Mucosa of rectum (tissue), 2 donors: ENCODE results near the gene DYNC2I2.

Source experiments
- H3K27ac ChIP-seq, 2 donors: one replicate each; pipeline ENCODE4 v1.7.0; 2013; ENCODE audit warnings: inconsistent platforms in 2 of 2, low read depth in 2 of 2, low read length in 2 of 2
- H3K27me3 ChIP-seq, 2 donors: one replicate each; pipeline ENCODE4 v1.7.0; 2013; ENCODE audit warnings: low read length in 2 of 2; ENCODE audit not compliant: control insufficient read depth in 2 of 2, insufficient read depth in 2 of 2
- H3K36me3 ChIP-seq, 2 donors: one replicate each; pipeline ENCODE4 v1.7.0; 2013; ENCODE audit warnings: low read length in 2 of 2; ENCODE audit not compliant: control insufficient read depth in 2 of 2, insufficient read depth in 2 of 2
- H3K4me1 ChIP-seq, 2 donors: one replicate each; pipeline ENCODE4 v1.7.0; 2013; ENCODE audit warnings: low read length in 2 of 2, mild to moderate bottlenecking in 1 of 2; ENCODE audit not compliant: control insufficient read depth in 2 of 2, insufficient read depth in 2 of 2
- H3K4me3 ChIP-seq, 2 donors: one replicate each; pipeline ENCODE4 v1.7.0; 2013; ENCODE audit warnings: low read length in 2 of 2
- H3K9ac ChIP-seq, 2 donors: one replicate each; pipeline ENCODE4 v1.7.0; 2013; ENCODE audit warnings: low read length in 2 of 2, low read depth in 1 of 2, mild to moderate bottlenecking in 1 of 2
- H3K9me3 ChIP-seq, 2 donors: one replicate each; pipeline ENCODE4 v1.7.0; 2013; ENCODE audit warnings: low read length in 2 of 2; ENCODE audit not compliant: control insufficient read depth in 2 of 2
- donor health status: healthy.
- donor health status: Normal muscosa, but diverticular disease.

DYNC2I2 gene

DNA sequence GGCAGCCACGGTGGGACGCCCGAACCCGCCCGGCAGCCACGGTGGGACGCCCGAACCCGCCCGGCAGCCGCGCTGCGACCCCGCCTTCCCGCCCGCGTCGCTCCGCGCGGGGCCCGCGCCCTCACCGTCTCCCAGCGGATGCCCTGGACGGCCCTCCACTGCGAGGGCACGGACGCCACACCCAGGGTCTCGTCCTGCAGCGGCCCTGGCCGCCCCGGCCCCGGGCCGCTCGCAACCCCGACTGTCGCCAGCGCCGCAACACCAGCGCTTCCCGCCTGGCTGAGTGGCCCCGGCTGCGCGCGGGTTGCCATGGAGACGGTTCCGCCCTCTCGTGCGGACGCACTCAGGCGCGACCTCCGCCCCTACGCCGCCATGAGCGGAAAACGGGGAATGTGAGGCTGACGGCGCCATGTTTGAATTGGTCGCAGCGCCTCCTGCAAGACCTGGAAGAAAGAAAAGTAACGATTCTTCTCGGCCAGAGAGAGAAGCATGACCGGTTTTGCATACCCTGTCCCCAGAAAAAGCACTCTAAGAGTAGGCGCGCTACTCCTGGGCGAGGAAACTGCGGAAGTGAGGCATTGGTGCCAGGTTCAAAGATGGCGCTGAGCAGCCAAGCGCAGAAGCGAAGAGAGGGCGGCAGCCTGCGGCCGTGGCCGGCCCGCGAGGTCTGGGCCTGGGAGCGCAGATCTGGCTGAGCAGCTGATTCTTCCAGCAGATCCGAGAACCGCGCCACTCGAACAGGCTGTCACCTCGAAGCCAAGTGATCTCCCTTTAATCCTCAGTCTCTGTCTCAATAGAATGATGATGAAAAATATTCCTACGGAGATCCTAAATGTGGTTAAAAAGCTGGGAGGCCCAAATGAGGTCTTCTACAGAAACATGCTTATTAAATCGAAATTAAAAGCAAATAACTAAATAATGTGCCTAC, at the start of gene DYNC2I2:
Gene DYNC2I2 (minus strand): TSS at position 432 of the 928 bp plus-strand sequence. CDS start 121 bp downstream, at position 311.
- Histone ChIP-seq H3K27me3 (no peaks in the 10 kb centered on the region), H3K27ac (peak within 1 kb of the TSS; percentile 95 to 99), H3K36me3 (no peaks in the 10 kb centered on the region), H3K9me3 (no peaks in the 10 kb centered on the region), H3K4me3 (peak within 1 kb of the TSS; percentile 79 to 81), H3K9ac (peak within 1 kb of the TSS; percentile 82 to 96), H3K4me1 (no peaks in the 10 kb centered on the region)

DNA sequence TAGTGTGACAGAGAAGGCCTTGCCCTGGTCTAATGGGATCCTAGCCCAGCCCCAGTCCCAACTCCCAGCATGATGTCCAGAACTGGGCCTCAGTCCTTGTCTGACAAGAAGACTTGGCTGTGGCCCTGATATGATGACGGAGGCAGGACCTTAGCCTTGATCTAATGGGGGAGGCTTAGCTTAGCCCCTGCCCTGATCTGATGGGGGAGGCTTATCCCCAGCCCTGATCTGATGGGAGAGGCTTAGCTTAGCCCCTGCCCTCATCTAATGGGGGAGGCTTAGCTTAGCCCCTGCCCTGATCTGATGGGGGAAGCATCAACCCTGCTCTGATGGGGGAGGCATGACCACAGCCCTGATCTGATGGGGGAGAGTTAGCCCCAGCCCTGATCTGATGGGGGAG, 49.4 kb upstream of the DYNC2I2 start:
- H3K9ac ChIP-seq, result no peak overlapping the region
- no peak overlapping the region for H3K27ac ChIP-seq
- H3K4me3 ChIP-seq, result no peak overlapping the region
- no peaks in the 10 kb centered on the region for H3K27me3 ChIP-seq
- H3K36me3 ChIP-seq, result no peaks in the 10 kb centered on the region
- H3K4me1 ChIP-seq, result peaks cover 0 to 6% of the 10 kb centered on the region in 2 donors
- H3K9me3 ChIP-seq, result no peaks in the 10 kb centered on the region

DNA sequence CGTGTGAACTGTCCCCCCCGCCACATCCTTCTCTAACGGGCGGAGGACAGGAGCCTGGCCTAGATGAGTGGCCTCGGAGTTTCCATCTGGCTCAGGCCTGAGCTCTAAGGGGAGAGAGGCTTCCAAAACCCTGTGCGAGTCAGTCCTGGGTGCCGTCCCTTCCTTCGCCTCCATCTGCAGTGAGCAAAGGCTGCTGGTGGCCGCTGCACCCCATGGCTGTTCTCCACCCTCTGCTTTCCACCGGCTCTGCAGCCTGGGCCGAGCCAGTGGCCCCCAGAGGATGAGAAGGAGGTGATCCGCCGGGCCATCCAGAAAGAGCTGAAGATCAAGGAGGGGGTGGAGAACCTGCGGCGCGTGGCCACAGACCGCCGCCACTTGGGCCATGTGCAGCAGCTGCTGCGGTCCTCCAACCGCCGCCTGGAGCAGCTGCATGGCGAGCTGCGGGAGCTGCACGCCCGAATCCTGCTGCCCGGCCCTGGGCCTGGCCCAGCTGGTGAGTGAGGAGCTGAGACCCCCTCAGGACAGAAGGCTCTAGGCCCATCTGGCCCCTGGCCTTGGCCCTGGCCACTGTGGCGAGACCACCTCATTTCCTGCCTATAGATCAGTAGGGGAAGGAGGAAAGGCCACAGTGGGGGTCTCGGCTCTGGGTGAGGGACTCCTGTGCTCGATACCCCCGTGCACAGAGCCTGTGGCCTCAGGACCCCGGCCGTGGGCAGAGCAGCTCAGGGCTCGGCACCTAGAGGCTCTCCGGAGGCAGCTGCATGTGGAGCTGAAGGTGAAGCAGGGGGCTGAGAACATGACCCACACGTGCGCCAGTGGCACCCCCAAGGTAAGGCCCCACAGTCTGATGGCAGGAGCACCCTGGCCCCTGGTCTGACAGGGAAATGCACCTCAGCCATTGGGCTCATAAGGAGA, 48.7 kb upstream of the DYNC2I2 start:
- Histone ChIP-seq H3K4me1 (peaks cover 0 to 6% of the 10 kb centered on the region in 2 donors), H3K27ac (no peak overlapping the region), H3K9me3 (no peaks in the 10 kb centered on the region), H3K36me3 (no peaks in the 10 kb centered on the region), H3K4me3 (no peak overlapping the region), H3K9ac (no peak overlapping the region), H3K27me3 (no peaks in the 10 kb centered on the region)

DNA sequence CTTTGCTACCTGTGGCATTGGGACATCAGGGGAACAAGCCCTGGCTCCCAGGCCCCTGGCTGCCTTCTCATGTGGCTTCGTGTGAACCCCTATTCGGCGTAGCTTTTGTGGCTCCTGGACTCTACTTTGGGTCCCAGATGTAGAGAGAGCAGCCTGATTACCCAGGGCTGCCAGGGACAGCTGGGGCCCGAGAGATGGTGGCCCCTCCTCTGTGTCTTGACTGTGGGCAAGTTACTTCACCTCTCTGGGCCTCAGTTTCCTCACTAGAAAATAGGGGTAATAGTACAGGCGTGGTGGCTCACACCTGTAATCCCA, 47.7 kb upstream of the DYNC2I2 start:
- no peaks in the 10 kb centered on the region for H3K9me3 ChIP-seq
- no peaks in the 10 kb centered on the region for H3K27me3 ChIP-seq
- H3K4me1 ChIP-seq, result peaks cover 0 to 6% of the 10 kb centered on the region in 2 donors
- peak overlapping the region in 1 of 2 donors; percentile 29 for H3K27ac ChIP-seq
- H3K36me3 ChIP-seq, result no peaks in the 10 kb centered on the region
- H3K9ac ChIP-seq, result no peak overlapping the region
- H3K4me3 ChIP-seq, result no peak overlapping the region

GRCh38 chr9:128703616-128704355, 47.1 kb upstream of the DYNC2I2 start:
- H3K36me3 ChIP-seq, result no peaks in the 10 kb centered on the region
- peaks cover 0 to 6% of the 10 kb centered on the region in 2 donors for H3K4me1 ChIP-seq
- no peaks in the 10 kb centered on the region for H3K27me3 ChIP-seq
- peak overlapping the region; percentile 9 to 29 for H3K27ac ChIP-seq
- H3K4me3 ChIP-seq, result peak overlapping the region in 1 of 2 donors; percentile 62
- H3K9me3 ChIP-seq, result no peaks in the 10 kb centered on the region
- H3K9ac ChIP-seq, result no peak overlapping the region

DNA sequence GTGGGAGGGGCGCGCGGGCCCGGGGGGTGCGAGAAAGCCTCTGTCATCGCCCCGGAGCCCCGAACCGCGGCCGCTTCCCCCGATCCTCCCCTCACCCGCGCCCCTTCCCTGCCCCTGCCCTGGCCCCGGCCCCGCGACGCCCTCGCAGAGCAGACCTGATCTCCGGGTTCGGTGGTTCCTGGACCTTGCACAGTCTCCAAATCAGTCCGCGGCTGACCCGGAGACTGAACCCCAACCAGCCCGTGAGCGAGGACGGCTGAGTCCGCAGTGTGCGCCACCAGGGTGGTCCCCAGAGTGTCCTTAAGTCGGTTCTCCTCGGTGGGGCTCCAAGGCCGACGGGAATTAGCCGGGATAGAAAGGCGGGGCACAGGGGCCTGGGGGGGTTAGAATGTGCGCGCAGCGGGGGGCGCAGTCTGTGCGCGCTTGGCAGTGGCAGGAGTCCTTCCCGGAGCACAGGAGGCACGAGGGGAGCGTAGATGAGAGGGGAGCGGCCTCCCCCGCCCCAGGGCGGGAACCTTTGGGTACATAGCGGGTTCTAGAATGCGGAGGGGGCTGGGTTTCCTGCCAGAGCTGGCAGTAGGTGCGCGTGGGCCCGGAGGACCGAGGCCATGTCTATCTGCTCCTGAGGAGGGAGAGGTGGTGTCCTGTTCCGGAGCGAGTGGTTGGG, 46.4 kb upstream of the DYNC2I2 start:
- Histone ChIP-seq H3K9ac (peak overlapping the region in 1 of 2 donors; percentile 66), H3K4me3 (peak overlapping the region; percentile 61 to 62), H3K9me3 (no peaks in the 10 kb centered on the region), H3K27ac (peak overlapping the region; percentile 9 to 61), H3K36me3 (no peaks in the 10 kb centered on the region), H3K27me3 (no peaks in the 10 kb centered on the region), H3K4me1 (peaks cover 0 to 6% of the 10 kb centered on the region in 2 donors)

- H3K36me3 ChIP-seq, result no peaks in the 10 kb centered on the region
- peak within 1 kb of the TSS in 1 of 2 donors; percentile 66 for H3K9ac ChIP-seq
- no peaks in the 10 kb centered on the region for H3K9me3 ChIP-seq
- peak within 1 kb of the TSS; percentile 9 to 61 for H3K27ac ChIP-seq
- peak within 1 kb of the TSS; percentile 61 to 62 for H3K4me3 ChIP-seq
- H3K27me3 ChIP-seq, result no peaks in the 10 kb centered on the region
- peaks cover 0 to 6% of the 10 kb centered on the region in 2 donors for H3K4me1 ChIP-seq
Measured at GRCh38 chr9:128702445-128702948, 45.9 kb upstream of the DYNC2I2 start, which contains the start of gene PKN3. TSS of gene PKN3 (plus strand) at chr9:128702503. CDS start at chr9:128702916, 413 bp downstream.

- H3K4me1 ChIP-seq, result peaks cover 0 to 6% of the 10 kb centered on the region in 2 donors
- H3K36me3 ChIP-seq, result peaks cover 0 to 7% of the 10 kb centered on the region in 2 donors
- no peak overlapping the region for H3K27ac ChIP-seq
- no peaks in the 10 kb centered on the region for H3K27me3 ChIP-seq
- no peak overlapping the region for H3K4me3 ChIP-seq
- H3K9ac ChIP-seq, result no peak overlapping the region
- no peaks in the 10 kb centered on the region for H3K9me3 ChIP-seq
Measured at GRCh38 chr9:128701227-128701854, 44.7 kb upstream of the DYNC2I2 start.
